NCI-H460 (cell line): ENCODE results near the gene BUB1. TPM values are rescaled to one million over a fixed set of nuclear protein-coding genes. Genes with fewer than 3 reads are reported as not detected.
"Not testable (repeated sequence)": the region's sequence is repeated elsewhere in the genome, so short reads cannot be mapped to it uniquely, and the experiment has no call there.

ENCODE experiments used
- DNase-seq: peaks from one replicate; pipeline ENCODE4 v3.0.0-alpha.2; 2016; ENCODE audit warnings: low read depth; ENCODE audit errors: extremely low read depth
- total RNA-seq: library from RNA; depleted of rRNA; stranded (reverse); fragments of >200 nt; shearing (Covaris generic); gene quantifications from 2 replicates; pipeline ENCODE4 v1.2.3, GENCODE V29; 2014

The BUB1 gene
- total RNA-seq, 1 experiment from 2014 or later, result 78.2 TPM

DNA sequence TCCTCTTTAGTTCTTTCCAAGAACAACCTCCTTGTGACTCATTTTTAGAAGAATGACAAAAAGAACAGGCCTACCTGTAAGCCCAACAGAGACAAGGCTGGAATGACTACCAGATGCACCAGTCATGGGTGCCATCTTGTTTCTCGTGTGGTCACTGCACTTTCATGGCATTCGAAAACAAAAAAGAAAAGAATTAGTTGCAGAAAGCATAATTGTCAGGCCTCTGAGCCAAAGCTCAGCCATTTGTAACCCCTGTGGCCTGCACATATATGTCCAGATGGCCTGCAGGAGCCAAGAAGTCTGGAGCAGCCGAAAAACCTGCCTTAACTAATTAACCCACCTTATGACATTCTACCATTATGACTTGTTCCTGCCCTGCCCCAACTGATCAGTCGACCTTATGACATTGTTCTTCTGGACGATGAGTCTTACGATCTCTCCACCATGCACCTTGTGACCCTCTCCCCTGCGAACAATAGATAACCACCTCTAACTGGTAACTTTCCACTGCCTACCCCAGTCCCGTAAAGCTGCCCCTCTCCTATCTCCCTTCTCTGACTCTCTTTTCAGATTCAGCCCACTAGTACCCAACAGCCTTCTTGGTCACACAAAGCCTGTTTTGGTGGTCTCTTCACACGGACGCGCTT, 13.9 kb upstream of the BUB1 start:
- no peak for DNase-seq

DNA sequence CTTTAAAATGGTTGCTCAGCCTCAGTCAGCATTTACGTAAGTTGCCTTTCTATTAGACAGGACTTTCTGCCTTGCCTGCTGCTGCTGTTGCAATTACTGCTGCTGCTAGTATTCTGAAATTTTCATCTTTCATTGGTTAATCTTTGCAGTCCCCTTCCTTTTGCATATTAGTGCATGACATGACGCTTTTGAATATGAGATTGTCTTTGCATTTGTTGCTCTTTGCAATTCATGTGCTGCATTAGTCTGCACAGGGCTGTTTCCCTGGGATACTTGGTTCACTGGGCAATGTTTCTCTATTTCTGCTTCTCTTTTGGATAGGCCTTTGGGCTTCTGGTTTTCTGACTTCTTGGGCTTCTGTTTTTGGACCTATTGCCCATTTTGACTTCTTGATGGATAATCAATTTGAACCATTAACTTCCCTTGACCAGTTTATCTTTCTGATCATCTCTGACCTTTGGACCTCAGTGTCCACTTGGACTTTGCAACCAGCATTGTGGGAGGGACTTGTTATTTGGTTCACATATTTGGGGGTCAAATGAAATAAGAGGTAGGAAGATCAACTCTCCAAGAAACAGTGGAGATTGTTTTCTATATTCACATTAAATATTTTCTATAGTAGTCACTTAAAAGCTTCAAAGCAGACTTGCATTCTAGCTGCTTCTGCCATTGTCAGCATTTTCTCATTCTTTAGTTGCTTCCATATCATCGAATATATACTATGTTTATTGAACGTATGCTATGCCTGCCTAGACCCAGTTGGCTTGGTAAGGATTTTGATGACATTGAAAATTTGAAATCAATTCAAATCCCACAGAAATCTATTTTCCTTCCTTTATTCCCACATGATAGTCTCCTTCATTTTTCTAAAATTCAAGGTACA, 12.5 kb upstream of the BUB1 start:
- no peak for DNase-seq

DNA sequence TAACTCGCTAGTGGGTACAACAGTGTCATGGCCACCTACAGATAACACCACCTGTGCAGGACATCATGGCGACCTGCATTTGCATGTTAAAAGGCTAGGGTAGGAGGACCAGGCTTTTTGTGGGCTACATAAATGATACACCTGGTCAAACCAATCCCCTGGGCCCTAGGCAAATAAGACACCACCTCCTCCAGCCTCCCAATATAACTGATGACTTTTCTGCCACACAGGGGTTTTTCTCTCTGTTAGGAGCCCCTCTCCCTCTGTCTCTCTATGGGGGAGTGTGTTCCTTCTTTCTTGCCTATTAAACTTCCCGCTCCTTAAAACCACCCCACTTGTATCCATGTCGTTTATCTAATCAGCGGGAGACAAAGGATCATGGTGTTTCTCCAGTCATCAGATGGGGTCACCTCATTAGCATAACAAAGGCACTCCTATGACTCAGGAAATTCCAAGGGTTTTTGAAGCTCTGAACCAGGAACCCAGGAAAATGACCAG, 10.8 kb upstream of the BUB1 start:
- no peak for DNase-seq

DNA sequence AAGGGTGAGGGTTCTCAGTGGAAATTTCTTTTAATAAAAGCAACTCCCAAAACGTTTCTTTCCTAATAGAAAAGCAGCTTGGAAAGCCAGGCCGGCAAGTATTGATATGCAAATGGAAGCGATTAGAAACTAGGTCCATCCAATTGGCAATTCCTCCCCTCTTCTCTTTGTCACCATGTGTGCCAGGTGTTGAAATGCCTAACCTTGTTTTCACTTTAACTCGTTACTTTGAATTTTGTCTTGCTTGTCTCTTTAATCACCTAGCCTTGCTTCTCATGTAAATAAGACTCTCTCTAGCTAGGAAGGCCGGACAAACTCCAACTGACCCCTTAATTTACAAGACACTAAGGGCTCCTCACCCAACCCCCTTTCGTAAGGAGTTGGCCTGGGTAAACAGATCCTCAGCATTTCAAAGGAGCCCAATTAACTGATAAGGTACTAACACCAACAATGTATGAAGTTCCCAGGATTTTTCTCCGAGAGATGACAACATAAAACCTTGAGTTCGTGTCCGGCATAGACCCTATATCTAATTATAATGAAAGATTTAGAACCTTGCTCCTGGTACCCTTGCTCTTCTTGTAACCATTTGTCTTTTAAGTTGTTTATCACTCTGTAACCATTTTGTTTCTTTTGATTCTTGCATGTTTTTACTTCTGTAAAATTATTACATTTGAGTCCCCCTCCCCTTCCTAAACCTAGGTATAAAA, 10.1 kb upstream of the BUB1 start:
- DNase-seq, result not testable (repeated sequence)

DNA sequence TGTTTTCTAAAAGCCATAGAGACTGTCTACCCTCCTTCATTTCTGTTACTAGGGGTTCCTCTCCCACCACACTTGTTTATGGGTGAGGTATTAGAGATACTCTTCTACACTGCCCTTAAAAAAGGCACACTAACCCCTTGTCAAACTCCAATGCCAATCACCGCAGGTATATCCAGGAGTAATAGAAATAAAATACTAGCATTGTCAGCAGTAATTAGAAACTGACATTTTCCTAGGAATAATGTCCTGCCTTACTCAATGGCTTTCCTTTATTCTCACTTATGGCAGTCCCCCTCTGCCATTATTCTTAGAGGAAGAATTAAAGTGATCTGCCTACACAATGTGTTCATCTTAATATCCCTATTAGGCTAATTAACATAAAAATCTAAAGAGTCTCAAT, 5.0 kb upstream of the BUB1 start:
- DNase-seq, result no peak

DNA sequence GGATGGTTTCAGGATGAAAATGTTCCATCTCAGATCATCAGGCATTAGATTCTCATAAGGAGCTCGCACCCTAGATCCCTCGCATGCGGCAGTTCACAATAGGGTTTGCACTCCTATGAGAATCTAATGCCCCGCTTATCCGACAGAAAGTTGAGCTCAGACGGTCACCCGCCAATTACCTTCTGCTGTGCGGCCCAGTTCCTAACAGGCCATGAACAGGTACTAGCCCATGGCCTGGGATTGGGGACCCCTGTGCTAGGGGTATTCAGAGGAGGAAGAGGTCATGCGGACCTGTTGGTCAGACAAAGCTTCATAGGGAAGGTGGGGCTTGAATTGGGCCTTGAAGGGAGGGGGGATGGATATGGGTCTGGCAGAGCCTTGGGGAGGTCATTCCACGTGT, 4.4 kb upstream of the BUB1 start:
- DNase-seq, result no peak

DNA sequence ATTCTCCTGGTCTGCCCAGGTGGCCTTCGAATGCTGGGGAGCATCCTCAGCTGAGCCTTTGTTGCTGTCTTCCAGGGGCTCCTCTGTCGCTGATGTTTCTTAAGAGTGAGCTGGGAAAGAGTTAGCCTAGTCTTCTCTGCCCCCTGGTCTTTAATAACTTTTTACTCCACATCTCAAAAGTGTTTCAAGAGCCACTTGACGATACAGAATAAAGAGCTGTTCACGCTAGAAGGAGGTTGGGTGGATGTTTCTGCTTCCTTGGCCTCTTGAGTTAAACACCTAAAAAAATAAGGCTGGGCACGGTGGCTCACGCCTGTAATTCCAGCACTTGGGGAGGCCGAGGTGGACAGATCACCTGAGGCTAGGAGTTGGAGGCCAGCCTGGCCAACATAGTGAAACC, 2.8 kb upstream of the BUB1 start:
- no peak for DNase-seq

DNA sequence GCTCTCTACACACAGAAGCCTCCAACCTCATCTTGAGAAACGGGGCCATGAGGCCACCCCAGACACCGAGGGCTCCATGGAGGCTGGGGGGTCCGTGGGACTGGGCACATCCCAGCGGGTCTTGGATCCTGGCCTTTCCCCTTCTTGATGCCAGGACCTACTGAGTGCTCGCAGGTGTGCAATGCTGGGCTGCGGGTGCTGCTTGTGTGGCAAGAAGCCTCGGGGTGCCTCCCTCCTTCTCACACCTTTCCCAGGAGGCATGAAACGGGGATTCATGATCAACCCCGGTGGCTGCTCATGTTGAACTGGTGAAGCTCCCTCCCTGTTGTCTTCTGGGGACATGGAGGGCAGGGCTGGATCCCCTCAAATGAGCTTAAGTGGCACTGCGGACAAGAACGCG, 2.0 kb upstream of the BUB1 start:
- no peak for DNase-seq

DNA sequence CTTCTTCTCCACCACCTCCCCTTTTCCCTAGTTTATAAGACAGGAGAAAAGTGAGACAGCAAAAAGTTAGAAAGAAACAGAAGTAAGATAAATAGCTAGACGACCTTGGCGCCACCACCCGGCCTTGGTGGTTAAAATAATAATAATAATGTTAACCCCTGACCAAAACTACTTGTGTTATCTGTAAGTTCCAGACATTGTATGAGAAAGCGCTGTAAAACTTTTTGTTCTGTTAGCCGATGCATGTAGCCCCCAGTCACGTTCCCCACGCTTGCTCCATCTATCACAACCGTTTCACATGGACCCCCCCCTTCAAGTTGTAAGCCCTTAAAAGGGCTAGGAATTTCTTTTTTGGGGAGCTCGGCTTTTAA, 1.5 kb upstream of the BUB1 start:
- no peak for DNase-seq

DNA sequence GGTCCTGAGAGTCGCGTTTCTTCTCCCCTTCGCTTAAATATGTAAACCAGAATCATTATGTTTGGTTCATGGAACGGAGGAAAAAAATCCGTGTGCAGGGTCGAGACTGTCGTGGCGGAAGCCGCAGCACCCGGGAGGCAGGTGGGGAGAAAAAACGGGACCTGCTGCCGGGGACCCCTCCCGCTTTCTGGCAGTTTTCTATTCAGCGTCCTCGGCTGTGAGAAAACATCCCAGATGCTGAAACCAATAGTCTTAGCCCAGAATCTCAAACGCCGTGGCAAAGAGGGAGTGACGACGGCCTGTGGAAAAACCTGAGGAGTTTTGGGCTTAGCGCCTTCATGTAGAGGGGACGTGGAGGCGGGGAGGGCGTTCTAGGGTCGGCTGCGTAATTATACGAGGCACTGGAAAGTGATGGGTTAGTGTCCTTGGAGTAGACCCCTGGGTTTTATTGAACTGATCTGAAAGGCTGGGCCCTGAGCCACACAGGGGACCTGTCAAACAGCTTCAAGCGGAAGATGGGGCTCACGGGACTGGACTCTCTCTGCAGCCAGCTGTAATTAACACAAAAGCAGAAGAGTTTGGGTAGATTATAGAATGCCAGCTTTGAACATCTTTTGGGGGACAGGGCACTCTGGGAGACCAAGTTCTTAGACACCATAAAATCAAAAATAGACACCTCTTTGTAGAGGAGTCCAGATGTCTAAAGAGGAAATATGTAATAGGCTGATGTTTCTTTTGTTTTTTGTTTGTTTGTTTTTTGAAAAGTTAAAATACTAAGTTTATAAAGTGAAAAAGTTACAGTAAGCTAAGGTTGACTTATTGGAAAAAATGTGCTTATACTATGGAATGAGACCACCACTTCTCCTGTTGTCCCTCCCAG, 834 bp upstream of the BUB1 start:
- no peak for DNase-seq

DNA sequence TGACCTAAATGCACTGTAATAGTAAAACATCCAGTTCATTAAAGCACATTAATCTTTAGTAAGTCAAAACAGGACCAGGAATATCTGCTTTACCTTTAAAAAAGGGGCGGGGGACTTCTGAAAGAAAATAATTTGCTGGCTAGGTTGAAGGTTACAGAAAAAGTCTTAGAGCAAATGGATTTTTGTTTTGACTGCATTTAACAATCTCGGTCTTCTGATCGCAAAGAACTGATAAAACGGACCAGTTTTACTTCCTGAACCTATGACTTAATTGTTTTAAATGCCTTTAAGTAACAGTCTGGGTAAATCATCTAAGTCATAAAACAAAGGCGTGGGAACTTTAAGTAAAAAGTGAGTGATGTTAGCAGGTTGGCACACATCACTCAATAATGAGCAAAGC, 783 bp downstream of the BUB1 start:
- DNase-seq, result no peak

DNA sequence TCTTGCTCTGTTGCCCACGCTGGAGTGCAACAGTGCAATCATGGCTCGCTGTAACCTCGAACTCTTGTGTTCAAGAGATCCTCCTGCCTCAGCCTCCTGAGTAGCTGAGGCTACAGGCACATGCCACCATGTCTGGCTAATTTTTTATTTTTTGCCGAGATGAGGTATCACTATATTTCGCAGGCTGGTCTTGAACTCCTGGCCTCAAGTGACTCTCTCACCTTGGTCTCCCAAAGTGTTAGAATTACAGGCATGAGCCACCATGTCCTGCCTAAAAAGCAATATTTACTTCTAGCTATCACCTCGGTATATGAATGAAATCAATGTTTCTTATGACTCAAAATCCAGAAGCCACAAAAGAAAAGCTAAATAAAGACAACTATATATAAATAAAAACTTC, 2.2 kb downstream of the BUB1 start:
- DNase-seq, result no peak

DNA sequence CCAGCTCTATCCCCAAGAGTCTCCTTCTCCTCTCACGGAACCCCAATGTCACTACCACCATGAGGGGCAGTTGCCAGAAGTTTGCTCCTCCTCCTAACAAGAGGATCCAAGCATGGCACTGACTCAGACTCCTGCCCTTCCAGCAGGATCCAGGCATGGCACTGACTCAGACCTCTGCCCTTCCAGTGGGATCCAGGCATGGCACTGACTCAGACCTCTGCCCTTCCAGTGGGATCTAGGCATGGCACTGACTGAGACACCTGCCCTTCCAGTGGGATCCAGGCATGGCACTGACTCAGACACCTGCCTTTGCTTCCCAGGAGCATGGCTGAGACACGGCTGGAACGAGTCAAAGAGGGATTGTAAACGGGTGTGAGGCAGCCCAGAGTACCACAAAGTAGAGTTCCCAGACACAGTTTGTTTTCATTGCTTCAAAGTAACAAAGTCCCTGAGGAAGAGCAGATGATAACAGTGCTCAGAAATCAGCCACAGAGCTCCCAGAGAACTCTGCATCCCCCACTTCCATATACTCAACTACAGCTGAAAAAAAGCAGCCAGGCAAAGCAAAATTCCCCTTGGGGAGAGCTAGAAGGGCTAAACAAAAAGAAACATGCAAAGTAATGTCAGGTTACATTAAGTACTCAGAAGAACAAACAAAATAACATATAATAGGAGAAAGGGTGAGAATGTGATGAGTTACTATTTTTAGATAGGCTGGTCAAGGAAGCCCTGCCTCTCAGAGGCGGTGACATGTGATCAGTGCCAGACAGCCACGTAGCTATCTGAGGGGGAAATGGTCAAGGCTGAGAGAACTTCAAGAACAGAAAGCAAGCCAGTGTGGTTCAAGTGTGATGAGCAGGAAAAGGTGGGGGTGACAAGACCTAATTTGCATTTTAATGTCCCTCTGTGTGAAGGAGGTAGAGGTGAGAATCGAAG, 3.0 kb downstream of the BUB1 start:
- DNase-seq, result no peak

DNA sequence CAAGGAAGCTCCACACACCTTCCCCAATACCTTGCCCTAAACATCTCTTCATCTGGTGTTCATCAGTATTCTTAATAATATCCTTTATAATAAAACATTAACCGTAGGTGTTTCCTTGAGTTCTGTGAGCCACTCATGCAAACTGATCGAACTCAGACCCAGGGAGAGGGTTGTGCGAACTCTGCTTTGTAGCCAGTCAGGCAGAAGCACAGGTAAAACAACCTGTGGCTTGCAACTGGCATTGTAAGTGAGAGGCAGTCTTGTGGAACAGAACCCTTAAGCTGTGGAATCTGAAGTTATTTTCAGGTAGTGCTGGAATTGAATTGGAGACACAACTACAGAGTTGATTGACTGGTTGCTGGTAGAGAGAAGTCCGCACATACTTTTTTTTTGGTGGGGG, 4.7 kb downstream of the BUB1 start:
- DNase-seq, result no peak

DNA sequence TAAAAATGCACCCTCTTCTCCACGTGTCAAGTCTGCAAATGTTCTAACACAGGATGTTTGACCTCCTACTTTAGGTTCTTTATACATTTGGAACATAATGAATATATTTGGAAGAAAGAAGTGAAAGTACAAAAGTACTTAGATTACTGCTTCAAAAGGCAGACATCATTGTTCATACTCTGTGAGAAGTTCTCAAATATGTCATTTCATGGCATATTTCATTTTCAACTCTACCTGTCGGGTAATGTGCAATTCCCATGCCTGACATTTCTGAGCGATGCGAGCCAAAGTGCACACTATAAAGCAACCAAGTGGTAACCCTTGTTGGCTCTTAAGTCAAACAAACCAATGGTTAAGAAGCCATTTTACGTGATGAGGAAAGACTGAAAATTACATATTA, 7.0 kb downstream of the BUB1 start:
- no peak for DNase-seq

DNA sequence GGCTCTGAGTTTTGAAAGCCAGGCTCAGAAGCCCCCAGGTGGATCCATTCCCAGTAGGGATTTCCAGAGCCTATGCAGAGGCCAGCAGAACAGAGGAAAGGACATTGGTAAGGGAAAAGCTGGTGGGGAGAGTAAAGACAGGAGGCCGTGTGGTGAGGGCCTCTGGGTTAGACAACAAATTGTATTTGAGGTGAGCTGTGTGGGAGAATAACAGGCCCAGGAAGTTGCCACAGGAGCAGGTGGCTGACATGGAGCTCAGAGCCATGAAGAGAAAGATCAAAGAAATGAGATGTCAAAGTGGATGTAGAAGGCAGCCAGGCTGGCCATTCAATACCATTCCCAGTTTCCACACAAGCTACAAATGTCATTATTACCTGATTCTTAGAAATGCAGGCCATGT, 8.8 kb downstream of the BUB1 start:
- DNase-seq, result no peak

DNA sequence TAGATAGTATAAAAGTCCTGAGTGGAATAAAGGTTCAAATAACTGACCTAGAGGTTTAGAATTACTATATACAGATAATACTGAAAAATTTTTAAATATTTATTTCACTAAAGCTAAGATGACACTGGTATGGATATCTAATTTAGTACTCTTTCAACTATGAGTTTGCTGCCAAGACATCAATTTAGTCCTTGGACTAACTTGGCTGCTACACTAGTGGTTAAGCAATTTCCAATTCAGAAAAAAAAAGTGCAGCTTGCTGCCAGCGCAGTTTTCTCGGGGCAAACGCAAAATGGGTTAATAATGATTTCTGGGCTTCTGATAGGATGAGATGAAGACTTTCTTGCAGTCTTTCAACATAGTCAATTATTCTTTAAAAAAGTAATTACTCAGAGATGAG, 10.8 kb downstream of the BUB1 start:
- no peak for DNase-seq

DNA sequence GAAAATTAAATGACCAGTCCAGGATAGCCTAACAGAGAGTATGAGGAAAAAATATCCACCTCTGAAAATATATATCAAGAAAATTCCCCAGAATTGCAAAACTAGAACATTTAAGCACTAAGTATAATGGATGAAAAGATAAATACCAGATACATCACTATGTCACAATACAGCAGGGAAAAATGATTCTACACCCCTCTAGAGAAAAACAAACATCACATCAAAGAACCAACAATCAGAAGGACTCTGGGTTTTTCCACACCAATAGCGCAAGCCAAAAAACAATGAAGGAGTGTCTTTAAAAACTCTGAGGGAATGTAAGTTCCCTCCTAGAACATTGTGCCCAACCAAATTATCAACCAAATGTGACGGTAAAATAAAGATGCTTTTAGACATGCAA, 13.7 kb downstream of the BUB1 start:
- no peak for DNase-seq

DNA sequence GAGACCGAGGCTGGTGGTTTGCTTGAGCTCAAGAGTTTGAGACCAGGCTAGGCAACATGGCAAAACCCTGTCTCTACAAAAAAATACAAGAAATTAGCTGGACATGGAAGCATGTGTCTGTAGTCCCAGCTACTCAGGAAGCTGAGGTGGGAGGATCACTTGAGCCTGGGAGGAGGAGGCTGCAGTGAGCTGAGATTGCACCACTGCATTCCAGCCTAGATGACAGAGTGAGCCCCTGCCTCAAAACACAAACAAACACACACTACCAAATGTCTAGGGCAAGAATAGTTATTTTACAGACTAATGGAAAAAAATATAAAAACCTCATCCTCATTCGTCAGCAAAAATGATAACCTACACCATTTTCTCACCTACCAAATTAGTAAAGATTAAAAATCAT, 15.3 kb downstream of the BUB1 start:
- DNase-seq, result no peak

DNA sequence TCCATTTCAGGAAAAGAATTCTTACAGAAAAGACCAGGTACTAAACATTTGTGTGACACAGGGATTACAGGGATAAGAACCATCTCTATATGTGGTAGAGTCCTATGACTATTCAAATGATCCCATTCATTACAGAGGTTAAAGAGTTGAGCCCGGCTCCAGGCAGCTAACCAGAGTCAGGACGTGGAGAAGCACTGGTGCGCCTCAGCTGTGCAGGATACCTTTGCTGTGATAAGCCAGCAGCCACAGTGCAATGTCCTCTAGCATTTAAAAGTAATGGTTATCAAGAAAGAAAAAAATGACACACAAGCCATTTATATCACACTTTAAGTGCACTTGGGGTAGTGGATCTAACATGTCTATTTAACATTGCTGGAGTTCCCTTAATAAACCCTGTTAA, 17.3 kb downstream of the BUB1 start:
- no peak for DNase-seq
